GM18526 (cell line): ENCODE data around the gene PRR35.

ENCODE experiments used
- POLR2A ChIP-seq: IDR thresholded peaks from 3 replicates; pipeline ENCODE4 v1.6.1; 2011; ENCODE audit not compliant: insufficient read length; ENCODE audit errors: extremely low read depth

PRR35 gene

DNA sequence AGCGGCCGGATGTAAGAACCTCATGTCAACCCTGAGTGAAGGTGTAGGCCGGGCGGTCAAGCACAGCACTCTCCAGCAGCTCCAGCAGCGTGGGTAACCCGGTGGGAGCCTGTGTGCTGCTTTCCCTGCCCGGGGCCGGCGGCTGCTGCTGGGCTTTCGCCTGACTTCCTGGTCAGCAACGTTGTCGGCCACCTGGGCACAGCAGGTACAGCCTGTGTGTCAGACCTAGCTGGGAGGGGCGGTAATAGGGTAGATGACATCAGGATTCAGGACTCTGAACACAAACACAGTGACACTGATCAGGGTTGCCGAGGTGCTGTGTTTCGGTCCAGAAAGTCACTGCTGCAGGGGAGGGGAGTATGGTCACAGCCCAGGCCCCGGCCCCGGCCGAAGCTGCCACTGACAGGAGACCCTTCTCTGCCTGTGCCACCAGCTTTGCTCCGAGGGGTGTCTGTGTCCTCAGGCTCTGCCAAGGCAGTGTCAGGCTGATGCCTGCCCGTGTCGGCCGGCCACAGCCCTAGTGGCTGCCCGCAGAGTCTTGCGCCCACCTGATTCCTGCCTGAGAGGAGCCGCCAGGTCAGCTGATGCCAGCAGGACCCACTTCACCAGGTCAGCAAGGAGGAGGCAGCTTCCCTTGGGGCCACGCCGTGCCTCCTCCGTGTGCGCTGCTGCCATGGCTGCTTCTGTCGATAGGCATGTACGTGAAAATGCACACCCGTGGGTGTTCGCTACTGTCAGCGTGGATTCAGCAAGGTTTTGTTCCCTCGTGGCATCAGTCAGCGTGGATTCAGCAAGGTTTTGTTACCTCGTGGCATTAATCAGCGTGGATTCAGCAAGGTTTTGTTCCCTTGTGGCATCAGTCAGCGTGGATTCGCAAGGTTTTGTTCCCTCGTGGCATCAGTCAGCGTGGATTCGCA is 38.9 kb downstream of the PRR35 start:
- TF ChIP-seq POLR2A = no peak

DNA sequence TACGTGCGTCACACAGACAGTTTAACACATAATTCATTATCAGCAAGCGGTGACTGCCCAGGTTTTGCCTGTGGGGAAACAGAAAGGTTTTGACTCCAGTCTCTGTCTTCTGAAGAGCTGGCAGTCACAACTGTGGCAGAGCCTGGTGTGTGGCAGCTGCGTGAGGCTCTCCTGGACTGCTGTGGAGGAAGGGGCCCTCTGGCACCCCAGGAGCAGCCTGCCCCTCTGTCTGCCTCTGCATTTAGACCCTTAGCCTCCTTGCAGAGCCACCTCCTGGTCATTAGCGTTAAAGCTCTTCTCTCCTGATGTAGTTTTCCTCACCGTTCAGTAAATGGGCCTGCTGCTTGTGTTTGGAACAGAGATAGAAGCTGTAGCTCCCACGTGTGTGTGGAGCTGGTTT is 40.6 kb downstream of the PRR35 start:
- no peak for TF ChIP-seq POLR2A

DNA sequence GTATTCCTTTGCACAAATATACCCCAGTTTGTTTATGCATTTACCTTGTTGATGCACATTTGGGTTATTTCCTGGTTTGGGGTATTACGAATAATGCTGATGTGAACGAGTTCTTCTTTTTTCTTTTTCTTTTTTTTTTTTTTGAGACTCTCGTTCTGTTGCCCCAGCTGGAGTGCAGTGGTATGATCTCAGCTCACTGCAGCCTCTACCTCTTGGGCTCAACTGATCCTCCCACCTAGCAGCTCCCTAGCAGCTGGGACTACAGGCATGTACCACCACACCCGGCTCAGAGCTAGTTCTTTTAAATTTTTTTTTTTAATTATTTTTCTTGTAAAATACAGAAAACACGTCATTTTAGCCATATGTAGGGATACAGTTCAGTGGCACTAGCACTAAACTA is 43.7 kb downstream of the PRR35 start:
- no peak for TF ChIP-seq POLR2A

DNA sequence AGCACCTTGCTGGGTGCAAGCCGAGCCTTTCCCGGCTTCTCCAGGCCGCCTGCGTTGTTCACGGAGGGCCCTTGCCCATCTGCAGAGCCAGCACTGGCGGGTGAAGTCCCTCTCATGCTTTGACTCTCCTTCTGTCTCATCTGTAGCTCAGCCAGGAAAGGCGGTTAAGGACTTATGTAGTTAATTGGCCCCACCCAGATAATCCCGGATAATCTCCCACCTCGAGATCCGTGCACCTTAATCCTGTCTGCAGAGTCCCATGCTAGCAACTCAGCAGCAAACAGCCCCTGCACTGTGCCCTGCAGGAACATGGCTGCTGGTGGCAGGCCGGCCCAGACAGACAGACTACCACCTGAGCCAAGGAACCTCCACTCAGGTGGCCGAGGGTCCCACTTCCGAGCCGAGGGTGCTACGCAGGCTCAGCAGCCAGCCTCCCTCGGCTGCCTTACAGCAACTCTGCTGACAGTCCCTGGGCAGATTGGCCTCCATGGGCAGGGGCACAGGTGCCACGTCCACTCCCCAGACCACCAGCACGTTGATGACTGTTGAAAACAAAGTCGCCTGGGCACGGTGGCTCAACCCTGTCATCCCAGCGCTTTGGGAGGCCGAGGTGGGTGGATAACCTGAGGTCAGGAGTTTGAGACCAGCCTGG is 46.6 kb downstream of the PRR35 start:
- TF ChIP-seq POLR2A = no peak

DNA sequence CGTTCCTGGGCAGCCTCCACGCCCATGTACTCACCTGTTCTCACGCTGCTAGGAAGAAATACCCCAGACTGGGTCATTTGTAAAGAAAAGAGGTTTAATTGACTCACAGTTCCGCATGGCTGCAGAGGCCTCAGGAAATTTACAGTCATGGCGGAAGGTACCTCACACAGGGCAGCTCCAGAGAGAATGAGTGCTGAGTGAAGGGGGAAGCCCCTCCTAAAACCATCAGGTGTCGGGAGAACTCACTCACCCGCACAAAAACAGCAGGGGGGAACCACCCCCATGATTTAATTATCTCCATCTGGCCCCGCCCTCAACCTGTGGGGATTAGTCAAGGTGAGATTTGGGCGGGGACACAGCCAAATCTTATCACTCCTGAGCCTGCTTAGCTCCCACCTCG is 47.8 kb downstream of the PRR35 start:
- TF ChIP-seq POLR2A = no peak

DNA sequence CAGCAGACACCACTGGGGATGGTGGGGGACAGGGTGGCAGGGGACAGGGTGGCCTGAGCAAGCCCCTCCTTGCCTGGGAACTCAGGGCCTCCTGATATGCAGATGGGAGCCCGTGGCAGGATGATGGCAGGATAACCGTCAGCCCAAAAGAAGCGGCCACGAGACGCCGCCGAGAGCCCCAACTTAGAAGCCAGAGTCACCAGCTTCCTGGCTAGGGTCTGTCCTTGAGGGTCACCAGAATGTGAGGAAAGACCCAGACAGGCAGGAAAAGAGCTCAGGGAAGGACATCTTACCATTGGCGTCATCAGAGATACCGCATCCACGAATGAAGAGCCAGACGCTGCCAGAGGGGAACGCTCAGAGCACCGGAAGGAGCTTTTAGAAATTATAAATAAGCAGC is 49.1 kb downstream of the PRR35 start:
- no peak for TF ChIP-seq POLR2A

DNA sequence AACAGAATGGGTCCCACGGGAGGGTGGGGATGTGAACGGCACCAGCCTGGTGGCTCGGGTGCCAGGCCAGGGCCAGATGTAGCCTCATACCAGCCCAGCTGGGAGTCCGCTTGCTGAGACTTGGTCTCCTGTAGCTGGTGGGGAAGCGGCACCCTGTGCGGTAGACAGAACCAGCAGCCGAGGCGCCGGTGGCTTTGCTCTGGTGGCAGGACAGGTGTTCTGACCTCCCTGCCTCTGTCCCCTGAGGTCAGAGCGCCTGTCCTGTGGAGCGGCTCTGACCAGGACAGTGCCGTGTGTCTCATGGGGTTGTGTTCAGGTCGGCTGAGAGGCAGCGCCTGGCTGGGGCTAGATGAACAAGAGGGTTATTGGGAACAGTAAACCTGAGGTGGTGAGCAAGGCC is 49.8 kb downstream of the PRR35 start:
- TF ChIP-seq POLR2A = no peak

DNA sequence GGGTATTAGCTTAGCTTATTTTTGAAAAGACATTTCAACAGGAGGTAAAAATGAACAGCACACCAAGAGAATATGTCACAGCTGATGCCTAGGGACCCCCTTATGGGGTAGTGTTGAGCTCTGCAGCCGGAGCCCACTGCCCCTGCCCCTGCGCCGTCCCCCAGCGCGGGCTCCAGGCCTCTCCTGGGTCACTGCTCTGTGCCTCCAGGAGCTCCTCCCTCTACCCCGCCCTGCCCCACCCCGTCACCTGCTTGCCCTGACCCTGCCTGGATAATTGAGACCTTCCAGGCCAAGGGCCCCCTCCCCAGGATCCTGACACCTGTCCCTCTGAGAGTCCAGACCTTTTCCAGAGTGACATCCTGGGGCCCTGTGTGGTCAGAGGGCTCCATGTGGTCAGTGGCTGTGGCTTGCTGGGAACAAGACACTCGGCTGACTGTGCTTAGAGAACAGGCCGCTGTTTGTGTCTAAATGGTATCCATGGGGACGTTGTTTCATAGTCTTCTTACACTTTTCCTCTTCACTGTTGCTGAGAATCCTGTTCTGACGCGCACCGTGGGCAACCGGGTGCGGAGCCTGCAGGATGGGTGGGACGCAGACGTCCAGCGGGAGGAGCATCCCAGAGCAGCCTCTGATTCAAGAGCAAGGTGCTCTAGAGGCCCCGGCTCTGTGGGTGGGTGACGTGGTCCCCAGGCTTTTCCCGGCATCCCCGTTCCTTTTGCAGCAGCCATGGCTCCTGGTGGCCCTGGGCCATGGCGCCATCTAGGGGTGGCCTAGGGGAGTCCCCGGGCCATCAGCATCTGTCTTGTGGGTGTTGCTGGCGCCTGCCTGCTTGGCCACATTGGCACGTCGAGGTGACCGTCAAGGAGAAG is 50.6 kb downstream of the PRR35 start:
- TF ChIP-seq POLR2A = no peak

DNA sequence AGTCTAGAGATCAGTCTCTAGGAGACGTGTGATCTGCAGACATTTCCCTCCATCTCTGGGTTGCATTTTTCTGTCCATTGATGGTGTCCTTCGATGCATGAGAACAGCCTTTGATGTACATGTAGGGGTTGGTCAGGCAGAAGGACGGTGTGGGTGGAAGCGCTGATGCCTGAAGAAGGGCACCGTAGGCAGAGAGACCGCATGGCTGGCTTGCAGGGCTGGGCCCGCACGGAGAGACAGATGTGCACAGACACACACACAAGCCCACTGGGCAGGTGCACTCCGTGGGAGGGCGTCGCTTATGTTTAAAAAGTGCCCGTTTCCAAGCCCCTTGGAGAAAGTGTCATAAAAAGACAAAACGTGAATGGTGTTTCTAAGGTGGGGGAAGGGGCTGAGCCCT is 54.9 kb downstream of the PRR35 start:
- TF ChIP-seq POLR2A = no peak
